ENCODE data around the gene PRDM16. TPM values are rescaled to one million over a fixed set of nuclear protein-coding genes. Genes with fewer than 3 reads are reported as not detected.

Gene PRDM16
- polyA plus RNA-seq, 2 of the 4 experiments (the other 2 are of a cell fraction) = 0.03 to 0.35 TPM

- no peak for ATAC-seq
- no peaks in the 10 kb centered on the region for H3K9me3 ChIP-seq
- TF ChIP-seq RFX5 (IDR thresholded peaks at IDR 0.05) (no peak), HEYL (CRISPR knock-in tag; IDR thresholded peaks at IDR 0.05) (no peak), NFE2L2 (conservative IDR thresholded peaks at IDR 0.05; ENCODE audit: low read length) (no peak), MYC (IDR thresholded peaks at IDR 0.05; ENCODE audit: borderline replicate concordance, low read length) (no peak), HOXB13 (CRISPR knock-in tag; IDR thresholded peaks at IDR 0.05; ENCODE audit: low read depth) (no peak), EHMT2 (IDR thresholded peaks at IDR 0.05; ENCODE audit: low read depth) (no peak), SMC3 (IDR thresholded peaks at IDR 0.05) (no peak), FOSB (CRISPR knock-in tag; IDR thresholded peaks at IDR 0.05) (no peak), PHF8 (IDR thresholded peaks at IDR 0.05; ENCODE audit: borderline replicate concordance, low read depth) (no peak), CBX8 (IDR thresholded peaks at IDR 0.05) (no peak), CTCF (IDR thresholded peaks at IDR 0.05) (no peak), MAZ (IDR thresholded peaks at IDR 0.05; ENCODE audit: borderline replicate concordance, low read depth, low read length) (no peak), BHLHE40 (IDR thresholded peaks at IDR 0.05; ENCODE audit: low read depth, low read length) (no peak), BCL3 (IDR thresholded peaks at IDR 0.05) (no peak), HOXB5 (CRISPR knock-in tag; IDR thresholded peaks at IDR 0.05) (no peak), POLR2AphosphoS2 (conservative IDR thresholded peaks at IDR 0.05; ENCODE audit: low read length) (no peak), ZNF302 (CRISPR knock-in tag; IDR thresholded peaks at IDR 0.05) (no peak)
- TF ChIP-seq, protein P1, sequence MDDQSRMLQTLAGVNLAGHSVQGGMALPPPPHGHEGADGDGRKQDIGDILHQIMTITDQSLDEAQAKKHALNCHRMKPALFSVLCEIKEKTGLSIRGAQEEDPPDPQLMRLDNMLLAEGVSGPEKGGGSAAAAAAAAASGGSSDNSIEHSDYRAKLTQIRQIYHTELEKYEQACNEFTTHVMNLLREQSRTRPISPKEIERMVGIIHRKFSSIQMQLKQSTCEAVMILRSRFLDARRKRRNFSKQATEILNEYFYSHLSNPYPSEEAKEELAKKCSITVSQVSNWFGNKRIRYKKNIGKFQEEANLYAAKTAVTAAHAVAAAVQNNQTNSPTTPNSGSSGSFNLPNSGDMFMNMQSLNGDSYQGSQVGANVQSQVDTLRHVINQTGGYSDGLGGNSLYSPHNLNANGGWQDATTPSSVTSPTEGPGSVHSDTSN (IDR thresholded peaks at IDR 0.05) = no peak
- FAIRE-seq = no peak
- H3K4me3 ChIP-seq = no peak overlapping the region
- 42% methylated on average over 5 of the region's 9 CpGs for WGBS (ENCODE audit: missing lambda C conversion rate)
- ChIA-PET CTCF (no interaction called here), POLR2A (no interaction called here)
- H3K4me2 ChIP-seq = no peak overlapping the region
- H3K27ac ChIP-seq = no peak overlapping the region
- no peaks in the 10 kb centered on the region for H3K4me1 ChIP-seq
- DNase-seq (ENCODE audit: low read depth in 1 of 2, low spot score in 1 of 2) = no peak
Observed at GRCh38 chr1:3077081-3077480, 8.1 kb downstream of the PRDM16 start.

DNA sequence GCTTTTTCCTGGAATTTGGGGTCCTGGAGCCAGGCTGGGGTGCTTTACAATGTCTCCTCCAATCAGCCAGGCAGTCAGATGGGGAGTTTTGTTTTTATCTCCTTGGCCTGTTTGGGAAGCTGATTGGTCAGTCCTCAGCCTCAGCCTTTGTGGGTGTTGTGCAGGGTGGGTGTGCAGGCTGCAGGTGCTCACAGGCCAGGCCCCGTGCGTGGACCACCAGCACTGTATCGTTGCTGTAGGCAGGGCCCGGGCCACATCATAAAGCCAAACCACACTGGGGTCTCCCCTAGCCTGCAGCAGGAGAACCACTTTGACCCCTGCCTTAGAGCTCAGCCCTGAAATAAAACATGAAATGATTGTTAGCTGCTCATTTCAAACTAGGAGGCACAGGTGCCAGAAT is 8.6 kb downstream of the PRDM16 start:
- DNase-seq (ENCODE audit: low read depth in 1 of 2, low spot score in 1 of 2) (no peak), FAIRE-seq (no peak), ATAC-seq (no peak)
- Histone ChIP-seq H3K27ac (no peak overlapping the region), H3K9me3 (no peaks in the 10 kb centered on the region), H3K4me1 (no peaks in the 10 kb centered on the region), H3K4me3 (no peak overlapping the region), H3K4me2 (no peak overlapping the region)
- WGBS (ENCODE audit: missing lambda C conversion rate) = 40% methylated on average over 1 of the region's 4 CpGs
- CTCF ChIA-PET = no interaction called here
- TF ChIP-seq RCOR1 (IDR thresholded peaks at IDR 0.05; ENCODE audit: low read depth, low read length) = no peak
- no peak for TF ChIP-seq HMGXB4 (CRISPR knock-in tag; IDR thresholded peaks at IDR 0.05; ENCODE audit: borderline replicate concordance)
- no peak for TF ChIP-seq RAD21 (conservative IDR thresholded peaks at IDR 0.05 in 1 of 2, IDR thresholded peaks at IDR 0.05 in 1 of 2)
- TF ChIP-seq PHF8 (IDR thresholded peaks at IDR 0.05; ENCODE audit: borderline replicate concordance, low read depth) = no peak
- TF ChIP-seq HOXB13 (CRISPR knock-in tag; IDR thresholded peaks at IDR 0.05; ENCODE audit: low read depth) = no peak
- TF ChIP-seq, protein P2, sequence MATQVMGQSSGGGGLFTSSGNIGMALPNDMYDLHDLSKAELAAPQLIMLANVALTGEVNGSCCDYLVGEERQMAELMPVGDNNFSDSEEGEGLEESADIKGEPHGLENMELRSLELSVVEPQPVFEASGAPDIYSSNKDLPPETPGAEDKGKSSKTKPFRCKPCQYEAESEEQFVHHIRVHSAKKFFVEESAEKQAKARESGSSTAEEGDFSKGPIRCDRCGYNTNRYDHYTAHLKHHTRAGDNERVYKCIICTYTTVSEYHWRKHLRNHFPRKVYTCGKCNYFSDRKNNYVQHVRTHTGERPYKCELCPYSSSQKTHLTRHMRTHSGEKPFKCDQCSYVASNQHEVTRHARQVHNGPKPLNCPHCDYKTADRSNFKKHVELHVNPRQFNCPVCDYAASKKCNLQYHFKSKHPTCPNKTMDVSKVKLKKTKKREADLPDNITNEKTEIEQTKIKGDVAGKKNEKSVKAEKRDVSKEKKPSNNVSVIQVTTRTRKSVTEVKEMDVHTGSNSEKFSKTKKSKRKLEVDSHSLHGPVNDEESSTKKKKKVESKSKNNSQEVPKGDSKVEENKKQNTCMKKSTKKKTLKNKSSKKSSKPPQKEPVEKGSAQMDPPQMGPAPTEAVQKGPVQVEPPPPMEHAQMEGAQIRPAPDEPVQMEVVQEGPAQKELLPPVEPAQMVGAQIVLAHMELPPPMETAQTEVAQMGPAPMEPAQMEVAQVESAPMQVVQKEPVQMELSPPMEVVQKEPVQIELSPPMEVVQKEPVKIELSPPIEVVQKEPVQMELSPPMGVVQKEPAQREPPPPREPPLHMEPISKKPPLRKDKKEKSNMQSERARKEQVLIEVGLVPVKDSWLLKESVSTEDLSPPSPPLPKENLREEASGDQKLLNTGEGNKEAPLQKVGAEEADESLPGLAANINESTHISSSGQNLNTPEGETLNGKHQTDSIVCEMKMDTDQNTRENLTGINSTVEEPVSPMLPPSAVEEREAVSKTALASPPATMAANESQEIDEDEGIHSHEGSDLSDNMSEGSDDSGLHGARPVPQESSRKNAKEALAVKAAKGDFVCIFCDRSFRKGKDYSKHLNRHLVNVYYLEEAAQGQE (IDR thresholded peaks at IDR 0.05) = no peak
- no peak for TF ChIP-seq HDAC2 (IDR thresholded peaks at IDR 0.05)
- no peak for TF ChIP-seq GATA3 (IDR thresholded peaks at IDR 0.05; ENCODE audit: borderline replicate concordance)
- POLR2A ChIA-PET = no interaction called here

Data from A549 (cell line).